Astrocyte of the cerebellum (primary cell): ENCODE data around the gene MYOCD.

Experiments used
- DNase-seq: peaks from one replicate; pipeline ENCODE4 v3.0.0-alpha.2; 2011; ENCODE audit warnings: low read depth
- H3K4me3 ChIP-seq: 2 replicates; pipeline ENCODE4 v1.5.1; 2011; ENCODE audit warnings: mild to moderate bottlenecking, low read depth, low read length, moderate library complexity
- CTCF ChIP-seq: IDR thresholded peaks from 2 replicates; pipeline ENCODE4 v1.5.1; 2012; ENCODE audit warnings: low read length, low read depth, moderate library complexity, mild to moderate bottlenecking; ENCODE audit errors: missing control alignments
- in situ Hi-C: cut with HindIII; loops from 2 replicates; pipeline ENCODE4 v1.10.0; 2017; ENCODE audit warnings: low sequenced_read_pairs

MYOCD gene

GRCh38 chr17:12686486-12686885 is 20.8 kb downstream of the MYOCD start:
- in situ Hi-C loops = no loop called here

GRCh38 chr17:12688382-12688781 is 22.7 kb downstream of the MYOCD start:
- DNase-seq = no peak
- in situ Hi-C loops = no loop called here
- no peak for TF ChIP-seq CTCF
- no peak overlapping the region for H3K4me3 ChIP-seq

More at GRCh38 chr17:12686486-12686885, 20.8 kb downstream of the MYOCD start:
- no peak overlapping the region for H3K4me3 ChIP-seq
- TF ChIP-seq CTCF = no peak
- DNase-seq = no peak

GRCh38 chr17:12691173-12691572 is 25.5 kb downstream of the MYOCD start:
- no peak for TF ChIP-seq CTCF
- in situ Hi-C loops = no loop called here
- no peak for DNase-seq
- no peak overlapping the region for H3K4me3 ChIP-seq

GRCh38 chr17:12693640-12694039 is 27.9 kb downstream of the MYOCD start:
- no peak for TF ChIP-seq CTCF
- in situ Hi-C loops = no loop called here
- DNase-seq = no peak
- no peak overlapping the region for H3K4me3 ChIP-seq

- no peak overlapping the region for H3K4me3 ChIP-seq
- no peak for DNase-seq
- in situ Hi-C loops = no loop called here
- TF ChIP-seq CTCF = no peak
These were observed 40.4 kb downstream of the MYOCD start for GRCh38 chr17:12706070-12706469.

- H3K4me3 ChIP-seq = no peak overlapping the region
- DNase-seq = no peak
- TF ChIP-seq CTCF = no peak
- in situ Hi-C loops = no loop called here
These were observed 43.4 kb downstream of the MYOCD start for GRCh38 chr17:12709063-12709462.

GRCh38 chr17:12712415-12712814 is 46.7 kb downstream of the MYOCD start:
- DNase-seq = no peak
- no peak overlapping the region for H3K4me3 ChIP-seq
- no peak for TF ChIP-seq CTCF
- in situ Hi-C loops = no loop called here
